Fibroblast of villous mesenchyme (primary cell): ENCODE measurements around the gene UBALD2. TPM values are rescaled to one million over a fixed set of nuclear protein-coding genes. Genes with fewer than 3 reads are reported as not detected.
"Not testable (repeated sequence)": the region's sequence is repeated elsewhere in the genome, so short reads cannot be mapped to it uniquely, and the experiment has no call there.

ENCODE experiments used
- DNase-seq: peaks from one replicate; pipeline ENCODE4 v3.0.0-alpha.2; 2010; ENCODE audit warnings: low read depth
- H3K4me3 ChIP-seq: 2 replicates; pipeline ENCODE4 v1.5.1; 2011; ENCODE audit warnings: low read depth, mild to moderate bottlenecking, low read length
- total RNA-seq: library from RNA; depleted of rRNA; stranded (reverse); fragments of >200 nt; gene quantifications from 2 replicates; pipeline ENCODE4 v1.2.3, GENCODE V29; 2012
- TF ChIP-seq, protein P1 (sequence below): IDR thresholded peaks from 2 replicates; pipeline ENCODE4 v1.5.1; 2012; ENCODE audit warnings: low read depth, mild to moderate bottlenecking, low read length; ENCODE audit not compliant: insufficient read depth

Gene UBALD2
- total RNA-seq, 1 donor: 5.6 TPM

DNA sequence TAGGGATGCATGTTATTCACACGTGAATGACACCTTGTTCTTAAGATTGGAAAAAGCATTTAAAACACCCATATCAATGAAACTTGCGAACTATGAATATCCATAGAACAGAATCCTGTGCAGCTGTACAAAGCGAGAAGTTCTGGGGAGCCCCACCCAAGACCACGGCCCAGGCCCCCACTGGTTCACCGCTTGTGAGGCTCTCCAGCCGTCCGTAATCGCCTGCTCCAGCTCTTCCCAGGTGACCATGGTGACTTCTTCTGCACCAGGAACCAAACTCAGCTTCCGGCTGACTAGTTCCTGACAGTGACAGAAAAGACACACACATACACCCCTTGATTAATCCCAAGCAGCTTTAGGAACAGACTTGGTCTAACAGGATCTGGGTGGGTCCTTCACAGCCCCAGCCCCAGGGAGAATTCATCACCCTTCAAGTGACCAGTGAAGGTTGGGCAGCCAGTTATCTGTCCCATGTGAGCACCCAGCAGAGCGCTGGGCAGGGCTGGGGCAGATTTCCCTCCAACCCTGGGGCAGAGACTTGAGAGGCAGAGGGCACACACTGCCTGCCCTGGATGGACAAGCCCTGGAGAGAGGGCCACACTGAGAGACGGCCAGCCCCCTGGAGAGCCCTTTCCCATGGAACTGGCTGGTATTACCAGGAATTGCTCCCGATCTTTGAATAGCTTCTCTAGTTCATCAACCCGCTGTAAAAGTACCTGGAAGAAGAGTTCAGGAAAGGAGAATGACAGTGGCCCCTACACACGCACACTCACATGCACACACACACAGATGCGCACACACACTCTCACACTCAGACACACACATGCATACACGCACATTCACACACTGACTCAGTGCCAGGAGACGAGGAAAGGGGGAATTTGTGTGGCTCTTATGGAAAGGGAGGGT, 39.3 kb downstream of the UBALD2 start:
- no peak for DNase-seq

GRCh38 chr17:76305135-76305454, 39.9 kb downstream of the UBALD2 start:
- DNase-seq, H3K4me3 ChIP-seq: not testable (repeated sequence)

More for the DNA sequence above, 39.3 kb downstream of the UBALD2 start:
- H3K4me3 ChIP-seq: no peak overlapping the region
- TF ChIP-seq, protein P1, sequence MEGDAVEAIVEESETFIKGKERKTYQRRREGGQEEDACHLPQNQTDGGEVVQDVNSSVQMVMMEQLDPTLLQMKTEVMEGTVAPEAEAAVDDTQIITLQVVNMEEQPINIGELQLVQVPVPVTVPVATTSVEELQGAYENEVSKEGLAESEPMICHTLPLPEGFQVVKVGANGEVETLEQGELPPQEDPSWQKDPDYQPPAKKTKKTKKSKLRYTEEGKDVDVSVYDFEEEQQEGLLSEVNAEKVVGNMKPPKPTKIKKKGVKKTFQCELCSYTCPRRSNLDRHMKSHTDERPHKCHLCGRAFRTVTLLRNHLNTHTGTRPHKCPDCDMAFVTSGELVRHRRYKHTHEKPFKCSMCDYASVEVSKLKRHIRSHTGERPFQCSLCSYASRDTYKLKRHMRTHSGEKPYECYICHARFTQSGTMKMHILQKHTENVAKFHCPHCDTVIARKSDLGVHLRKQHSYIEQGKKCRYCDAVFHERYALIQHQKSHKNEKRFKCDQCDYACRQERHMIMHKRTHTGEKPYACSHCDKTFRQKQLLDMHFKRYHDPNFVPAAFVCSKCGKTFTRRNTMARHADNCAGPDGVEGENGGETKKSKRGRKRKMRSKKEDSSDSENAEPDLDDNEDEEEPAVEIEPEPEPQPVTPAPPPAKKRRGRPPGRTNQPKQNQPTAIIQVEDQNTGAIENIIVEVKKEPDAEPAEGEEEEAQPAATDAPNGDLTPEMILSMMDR: no peak

GRCh38 chr17:76307299-76307965, 42.3 kb downstream of the UBALD2 start:
- no peak for DNase-seq
- H3K4me3 ChIP-seq: no peak overlapping the region
- TF ChIP-seq, protein P1: no peak

DNA sequence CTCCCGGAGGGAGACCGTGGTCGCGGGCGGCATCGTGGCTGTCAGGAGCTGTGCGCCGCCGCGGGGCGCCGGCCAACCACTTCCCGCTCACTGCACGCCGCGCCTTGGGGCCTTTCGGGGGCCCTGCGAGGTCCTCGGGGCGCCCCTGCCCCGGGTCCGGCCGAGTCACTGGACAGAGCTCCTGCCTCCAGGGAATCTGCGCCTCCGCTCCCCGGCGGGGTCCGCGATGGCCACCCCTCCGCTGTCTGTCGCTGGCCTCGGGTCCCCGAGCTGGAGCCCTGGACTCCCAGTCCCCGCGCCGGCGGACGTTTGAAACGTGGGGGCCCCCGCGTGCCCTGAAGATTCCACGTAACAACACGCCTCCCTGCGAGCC, 42.8 kb downstream of the UBALD2 start, which contains the start of gene QRICH2:
Gene QRICH2 (minus strand): TSS at position 311 of the 373 bp plus-strand sequence. CDS start 278 bp downstream, at position 33.
- TF ChIP-seq, protein P1: no peak
- DNase-seq: no peak
- no peak within 1 kb of the TSS for H3K4me3 ChIP-seq

GRCh38 chr17:76309461-76309860, 44.3 kb downstream of the UBALD2 start:
- H3K4me3 ChIP-seq: no peak overlapping the region
- TF ChIP-seq, protein P1: no peak
- no peak for DNase-seq

DNA sequence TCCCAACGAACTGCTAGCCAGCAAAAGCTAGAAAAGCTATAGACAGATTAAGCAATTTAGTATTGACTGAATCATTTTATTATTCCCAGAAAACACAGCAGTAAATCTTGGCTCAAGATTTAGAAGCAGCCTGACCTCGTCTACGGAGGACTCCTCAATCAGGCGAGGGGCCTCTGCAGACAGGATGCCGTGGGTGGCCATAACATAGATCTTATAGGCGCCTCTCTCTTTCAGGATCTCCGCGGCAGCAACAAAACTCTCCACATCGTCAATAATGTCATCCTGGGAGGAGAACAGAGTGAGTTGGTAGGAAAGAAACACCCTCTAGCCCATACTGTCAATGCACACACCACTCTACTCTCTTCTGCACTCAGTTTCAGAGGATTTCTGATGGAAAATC, 47.6 kb downstream of the UBALD2 start:
- no peak overlapping the region for H3K4me3 ChIP-seq
- TF ChIP-seq, protein P1: no peak
- no peak for DNase-seq

GRCh38 chr17:76314392-76315227, 49.5 kb downstream of the UBALD2 start:
- H3K4me3 ChIP-seq: peak overlapping the region; percentile 21
- peak; percentile 62 for DNase-seq
- TF ChIP-seq, protein P1: no peak
